Esophagus muscularis mucosa (tissue), 4 donors: ENCODE measurements around the gene PLIN4.

Experiments
- CTCF ChIP-seq, 3 experiments: fragments of 200-600 bp in 2 of 3; fragments of 450-650 bp in 1 of 3; sonication (generic) in 2 of 3; IDR thresholded peaks; one replicate each; pipeline ENCODE4 v1.5.1; 2017 to 2019; ENCODE audit warnings: antibody characterized with exemption in 3 of 3, mild to moderate bottlenecking in 2 of 3, moderate library complexity in 1 of 3
- EP300 ChIP-seq: sonication (generic); formaldehyde crosslinking; IDR thresholded peaks from one replicate; pipeline ENCODE4 v1.6.1; 2017; ENCODE audit warnings: antibody characterized with exemption
- POLR2A ChIP-seq: fragments of 450-650 bp; IDR thresholded peaks from one replicate; pipeline ENCODE4 v1.6.1; 2017; ENCODE audit warnings: antibody characterized with exemption, moderate library complexity, mild to moderate bottlenecking, low read depth

GRCh38 chr19:4472174-4472974 lies 45.9 kb downstream of the PLIN4 start, which contains the start of gene HDGFL2:
- no peak for TF ChIP-seq CTCF (IDR thresholded peaks at IDR 0.05)
- TF ChIP-seq EP300 = no peak
- no peak for TF ChIP-seq POLR2A
